BJ (cell line): ENCODE data around the gene NDUFV3. TPM values are rescaled to one million over a fixed set of nuclear protein-coding genes. Genes with fewer than 3 reads are reported as not detected.

ENCODE experiments used
- CTCF ChIA-PET: fragments of 350-600 bp; formaldehyde crosslinking; extraction: SDS; loops from one replicate; lab custom pipeline; 2021; ENCODE audit warnings: antibody characterized with exemption, inconsistent platforms; lab: Yijun Ruan, JAX
- POLR2A ChIA-PET: fragments of 300-600 bp; sonication (Branson Sonifier 250); formaldehyde crosslinking; extraction: SDS; loops from one replicate; lab custom pipeline; 2021; ENCODE audit warnings: antibody characterized with exemption; lab: Charles Lee
- DNase-seq: peaks from one replicate; pipeline ENCODE4 v3.0.0-alpha.2; 2011; ENCODE audit warnings: low read depth
- H3K27me3 ChIP-seq: 2 replicates; pipeline ENCODE4 v1.6.0; 2011; ENCODE audit warnings: low read length; ENCODE audit not compliant: control insufficient read depth, insufficient read depth
- H3K36me3 ChIP-seq: 2 replicates; pipeline ENCODE4 v1.5.1; 2011; ENCODE audit warnings: low read length; ENCODE audit not compliant: control insufficient read depth, insufficient read depth
- H3K4me3 ChIP-seq: 2 replicates; pipeline ENCODE4 v1.5.1; 2011; ENCODE audit warnings: low read depth, mild to moderate bottlenecking, control low read depth, low read length
- CTCF ChIP-seq: IDR thresholded peaks from 2 replicates; pipeline ENCODE4 v1.5.1; 2011; ENCODE audit warnings: low read depth, mild to moderate bottlenecking, control low read depth, inconsistent platforms, low read length, moderate library complexity; ENCODE audit not compliant: insufficient read depth
- polyA plus RNA-seq: library from polyadenylated mRNA; depleted of rRNA; stranded (reverse); fragments of >200 nt; gene quantifications from 2 replicates; pipeline ENCODE4 v1.2.3, GENCODE V29; 2011

NDUFV3 gene
- polyA plus RNA-seq, 1 experiment: 32.2 TPM

GRCh38 chr21:42854246-42855010 lies 38.7 kb upstream of the NDUFV3 start:
- CTCF ChIA-PET: interaction anchor here (0.8 kb wide), 1 partner anchor 8 kb away, joined by 4 read pairs; no protein-coding TSS in a partner anchor
- no peak for DNase-seq
- H3K27me3 ChIP-seq: no peaks in the 10 kb centered on the region
- peaks cover 49% of the 10 kb centered on the region for H3K36me3 ChIP-seq
- POLR2A ChIA-PET: no interaction called here
- H3K4me3 ChIP-seq: no peak overlapping the region
- no peak for TF ChIP-seq CTCF

- Histone ChIP-seq H3K27me3 (no peaks in the 10 kb centered on the region), H3K4me3 (no peak overlapping the region), H3K36me3 (peaks cover 46% of the 10 kb centered on the region)
- no peak for DNase-seq
- no peak for TF ChIP-seq CTCF
- CTCF ChIA-PET: interaction anchor here (0.6 to 0.7 kb wide), 2 partner anchors 8 to 540 kb away, joined by 3 read pairs; partner anchors contain the start of gene TFF3
- POLR2A ChIA-PET: no interaction called here
These were observed 37.8 kb upstream of the NDUFV3 start for GRCh38 chr21:42855171-42855936.

- Histone ChIP-seq H3K27me3 (no peaks in the 10 kb centered on the region), H3K36me3 (peaks cover 46% of the 10 kb centered on the region), H3K4me3 (no peak overlapping the region)
- ChIA-PET CTCF (no interaction called here), POLR2A (no interaction called here)
- no peak for TF ChIP-seq CTCF
- DNase-seq: no peak
These were observed 37.2 kb upstream of the NDUFV3 start for GRCh38 chr21:42855937-42856335.

GRCh38 chr21:42857216-42857615 lies 35.9 kb upstream of the NDUFV3 start:
- H3K27me3 ChIP-seq: no peaks in the 10 kb centered on the region
- H3K4me3 ChIP-seq: no peak overlapping the region
- POLR2A ChIA-PET: no interaction called here
- no peak for DNase-seq
- peaks cover 38% of the 10 kb centered on the region for H3K36me3 ChIP-seq
- no peak for TF ChIP-seq CTCF
- CTCF ChIA-PET: no interaction called here

GRCh38 chr21:42858185-42858847 lies 34.8 kb upstream of the NDUFV3 start:
- DNase-seq: no peak
- no peak for TF ChIP-seq CTCF
- H3K36me3 ChIP-seq: peaks cover 46% of the 10 kb centered on the region
- H3K27me3 ChIP-seq: no peaks in the 10 kb centered on the region
- no peak overlapping the region for H3K4me3 ChIP-seq
- CTCF ChIA-PET: interaction anchor here (0.6 kb wide), 1 partner anchor 217 kb away, joined by 3 read pairs; no protein-coding TSS in a partner anchor
- POLR2A ChIA-PET: no interaction called here
